K562 (cell line): Measurements from ENCODE around the gene CCDC136. TPM values are rescaled to one million over a fixed set of nuclear protein-coding genes. Genes with fewer than 3 reads are reported as not detected.

Experiments used
- CTCFL ChIP-seq: IDR thresholded peaks from 2 replicates; pipeline ENCODE4 v1.6.1; 2011; ENCODE audit warnings: borderline replicate concordance, low read depth, mild to moderate bottlenecking, moderate library complexity, low read length; ENCODE audit not compliant: insufficient read depth, poor library complexity, severe bottlenecking
- HMBOX1 ChIP-seq: sonication (generic); IDR thresholded peaks from 2 replicates; pipeline ENCODE4 v1.6.1; 2016
- ILF3 ChIP-seq: fragments of 450-650 bp; IDR thresholded peaks from 2 replicates; pipeline ENCODE4 v1.6.1; 2018; ENCODE audit warnings: antibody characterized with exemption, mild to moderate bottlenecking, moderate library complexity, borderline replicate concordance
- KDM5B ChIP-seq: fragments of 200-600 bp; sonication (generic); IDR thresholded peaks from 2 replicates; pipeline ENCODE4 v1.6.1; 2012; ENCODE audit warnings: low read depth, mild to moderate bottlenecking, moderate library complexity, low read length, control low read depth, inconsistent platforms; ENCODE audit not compliant: insufficient replicate concordance
- MCM7 ChIP-seq, 2 experiments: fragments of 450-650 bp; IDR thresholded peaks; 2 replicates each; pipeline ENCODE4 v1.6.1; 2016 to 2018
- NONO ChIP-seq, 2 experiments: fragments of 200-400 bp in 1 of 2; fragments of 450-650 bp in 1 of 2; formaldehyde crosslinking in 1 of 2; IDR thresholded peaks; 2 replicates each; pipeline ENCODE4 v1.6.1; 2017; ENCODE audit warnings: low read depth in 2 of 2, mild to moderate bottlenecking in 2 of 2, moderate library complexity in 2 of 2, low read length in 1 of 2
- REST ChIP-seq, 2 experiments: fragments of 450-650 bp; formaldehyde crosslinking in 1 of 2; IDR thresholded peaks; 2 replicates each; pipeline versions ENCODE4 v1.4.0 to v1.6.1; 2014 to 2020; ENCODE audit warnings: mild to moderate bottlenecking in 2 of 2, borderline replicate concordance in 1 of 2, low read depth in 1 of 2
- SMARCA4 ChIP-seq: fragments of 450-650 bp; IDR thresholded peaks from 2 replicates; pipeline ENCODE4 v1.6.1; 2016
- SP1 ChIP-seq: sonication (generic); formaldehyde crosslinking; IDR thresholded peaks from 2 replicates; pipeline ENCODE4 v1.8.1; 2022; ENCODE audit warnings: mild to moderate bottlenecking, missing genetic modification reagents
- TBP ChIP-seq: optimal IDR thresholded peaks from 2 replicates; pipeline ENCODE3; 2011; ENCODE audit warnings: low read depth, low read length, improper control_type of control experiment
- ZNF592 ChIP-seq: fragments of 450-650 bp; IDR thresholded peaks from 2 replicates; pipeline ENCODE4 v1.6.1; 2017; ENCODE audit warnings: antibody characterized with exemption, mild to moderate bottlenecking
- polyA plus RNA-seq, 8 experiments: library from polyadenylated mRNA; depleted of rRNA in 4 of 8; stranded (reverse) in 5 of 8; unstranded in 3 of 8; fragments of >200 nt; fragmentation: Nextera tagmentation in 2 of 8; fragmentation: Illumina TruSeq in 1 of 8; extraction: Ambion mirVana in 2 of 8; extraction: Trizol in 1 of 8; gene quantifications; 2 replicates each; pipeline versions ENCODE4 v1.2.1 to v1.2.3, GENCODE V29; 2011 to 2014; ENCODE audit warnings: inconsistent platforms in 1 of 8, missing spikeins in 1 of 8
- total RNA-seq, 7 experiments: library from RNA; depleted of rRNA in 6 of 7; stranded (reverse); fragments of >200 nt in 6 of 7; fragmentation: Illumina TruSeq in 2 of 7; extraction: Trizol in 2 of 7; gene quantifications; 2 replicates each; pipeline versions ENCODE4 v1.2.1 to v1.2.3, GENCODE V29; 2011 to 2021; ENCODE audit warnings: low replicate concordance in 1 of 7

The CCDC136 gene
- total and polyA plus RNA-seq, 9 of the 15 experiments (the other 6 are each of a cell fraction or from before 2014, with no cell fraction given) = 2.4 to 40.8 (median 26.5) TPM

GRCh38 chr7:128863433-128863989 is 71.7 kb downstream of the CCDC136 start (continued):
- peak; percentile 96 for TF ChIP-seq REST (IDR thresholded peaks at IDR 0.05; ENCODE audit: borderline replicate concordance)
- no peak for TF ChIP-seq REST (CRISPR knock-in tag; IDR thresholded peaks at IDR 0.05; ENCODE audit: low read depth)
- peak; percentile 66 for TF ChIP-seq ZNF592
- no peak for TF ChIP-seq KDM5B
- TF ChIP-seq TBP = peak; percentile 44
- 0 out of 4 replicates have a peak, but pooled peaks of 1 of the 2 experiments have one; percentile 16 for TF ChIP-seq NONO (IDR thresholded peaks at IDR 0.05; ENCODE audit: low read depth in 2 of 2, low read length in 1 of 2)
- TF ChIP-seq MCM7 (IDR thresholded peaks at IDR 0.05) = no peak
- peak; percentile 80 for TF ChIP-seq HMBOX1
- peak; percentile 35; the same call in 1 of the 2 replicates for TF ChIP-seq ILF3
- no peak for TF ChIP-seq SP1 (CRISPR knock-in tag)
- peak; percentile 73 for TF ChIP-seq CTCFL
- peak; percentile 49; the same call in 1 of the 2 replicates for TF ChIP-seq SMARCA4
